CD4-positive, alpha-beta T cell treated with Interleukin-15 for 4 hours (primary cell): Measurements from ENCODE around the gene ARL6IP6.

Source experiments
- DNase-seq: peaks from one replicate; pipeline ENCODE4 v3.0.0-alpha.2; 2020; ENCODE audit warnings: low spot score

The ARL6IP6 gene

GRCh38 chr2:152811916-152812315, 93.5 kb downstream of the ARL6IP6 start:
- no peak for DNase-seq
